Breast epithelium (tissue), 3 donors: ENCODE measurements around the gene LCLAT1.

Experiments used
- CTCF ChIP-seq, 3 donors: fragments of 450-650 bp; IDR thresholded peaks; one replicate each; pipeline ENCODE4 v1.5.1; 2016 to 2017; ENCODE audit warnings: antibody characterized with exemption in 3 of 3, mild to moderate bottlenecking in 3 of 3, moderate library complexity in 3 of 3
- POLR2A ChIP-seq: fragments of 450-650 bp; IDR thresholded peaks from one replicate; pipeline ENCODE4 v1.6.1; 2016; ENCODE audit warnings: antibody characterized with exemption, mild to moderate bottlenecking, moderate library complexity

- TF ChIP-seq POLR2A (no peak), CTCF (IDR thresholded peaks at IDR 0.05) (no peak)
Measured at GRCh38 chr2:30613001-30613400, 166.0 kb downstream of the LCLAT1 start.
